ENCODE measurements around the gene NELFB. TPM values are rescaled to one million over a fixed set of nuclear protein-coding genes. Genes with fewer than 3 reads are reported as not detected.
"Not testable (repeated sequence)": the region's sequence is repeated elsewhere in the genome, so short reads cannot be mapped to it uniquely, and the experiment has no call there.

The NELFB gene
- total RNA-seq, 3 donors from 2014 or later, result 32.6 to 39.2 (median 38.7) TPM

DNA sequence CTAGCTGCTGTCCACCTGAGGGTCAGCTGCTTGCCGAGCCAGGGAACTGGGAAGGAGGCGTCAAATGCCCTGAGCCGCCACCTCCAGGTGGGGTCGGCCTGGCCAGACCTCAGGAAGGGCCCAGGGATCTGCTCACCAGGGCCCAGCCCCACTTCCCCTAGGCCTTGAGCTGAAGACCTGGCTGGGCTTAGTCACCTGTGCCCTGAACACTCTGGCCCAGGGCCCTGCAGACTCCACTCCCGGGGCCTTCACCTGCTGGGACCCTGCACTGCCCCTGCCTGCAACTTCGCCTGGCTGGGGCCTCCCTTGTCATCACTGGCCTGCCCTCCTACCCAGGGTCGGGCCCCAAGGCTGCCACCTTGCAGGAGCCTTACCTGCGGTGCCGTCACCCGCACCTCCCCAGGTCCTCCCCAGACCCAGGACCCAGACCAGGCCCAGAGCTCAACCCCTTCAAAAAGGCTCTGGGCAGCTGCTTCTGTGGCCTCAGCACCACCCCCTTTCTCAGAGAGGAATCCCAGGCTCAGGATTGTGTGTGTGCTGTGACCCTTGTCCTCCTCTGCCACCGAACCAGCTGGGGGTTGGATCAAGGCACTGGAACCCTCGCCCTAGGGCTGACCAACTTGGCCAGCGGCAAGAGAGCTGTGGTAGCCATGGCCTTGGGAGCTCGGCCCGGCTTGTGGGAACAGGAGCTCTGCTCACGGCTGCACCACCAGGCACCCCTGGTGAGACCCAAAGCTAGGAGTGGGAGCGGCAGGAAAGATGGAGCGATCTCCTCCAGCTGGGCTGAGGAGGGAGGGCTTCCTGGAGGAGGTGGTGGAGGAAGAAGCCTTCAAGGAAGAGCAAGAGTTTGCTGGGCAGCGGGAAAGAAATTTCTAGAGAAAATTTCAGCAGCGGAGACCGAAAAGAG, 1.2 kb upstream of the NELFB start:
- intact Hi-C loops (cut with DNase I; ENCODE audit: low total_unique reads), result loop anchor here (10.0 kb wide), 1 partner anchor 1879 kb away; no protein-coding TSS in a partner anchor
- H3K9me3 ChIP-seq, result no peaks in the 10 kb centered on the region
- no peaks in the 10 kb centered on the region for H3K27me3 ChIP-seq
- H3K4me3 ChIP-seq, result peak overlapping the region; percentile 98 to 100 (median 99)
- no peak for DNase-seq (ENCODE audit: low spot score in 2 of 2)
- H3K4me1 ChIP-seq, result peaks cover 5 to 12% of the 10 kb centered on the region in 2 donors
- H3K36me3 ChIP-seq, result no peaks in the 10 kb centered on the region
- H3K27ac ChIP-seq, result no peak overlapping the region
- TF ChIP-seq POLR2A (IDR thresholded peaks at IDR 0.05), result no peak
- no peak for TF ChIP-seq CTCF (IDR thresholded peaks at IDR 0.05)
- no peak for TF ChIP-seq POLR2AphosphoS5 (IDR thresholded peaks at IDR 0.05)

- Histone ChIP-seq H3K4me1 (peaks cover 5 to 12% of the 10 kb centered on the region in 2 donors), H3K4me3 (peak overlapping the region; percentile 98 to 100 (median 99)), H3K36me3 (no peaks in the 10 kb centered on the region), H3K27me3 (no peaks in the 10 kb centered on the region), H3K27ac (peak overlapping the region; percentile 55 to 84), H3K9me3 (no peaks in the 10 kb centered on the region)
- DNase-seq (ENCODE audit: low spot score in 2 of 2), result no peak
- intact Hi-C loops (cut with DNase I; ENCODE audit: low total_unique reads), result loop anchor here (10.0 kb wide), 1 partner anchor 1881 kb away; no protein-coding TSS in a partner anchor
- TF ChIP-seq POLR2A (IDR thresholded peaks at IDR 0.05) (no peak), POLR2AphosphoS5 (IDR thresholded peaks at IDR 0.05) (no peak)
Measured at GRCh38 chr9:137255448-137256114, 454 bp downstream of the NELFB start.

DNA sequence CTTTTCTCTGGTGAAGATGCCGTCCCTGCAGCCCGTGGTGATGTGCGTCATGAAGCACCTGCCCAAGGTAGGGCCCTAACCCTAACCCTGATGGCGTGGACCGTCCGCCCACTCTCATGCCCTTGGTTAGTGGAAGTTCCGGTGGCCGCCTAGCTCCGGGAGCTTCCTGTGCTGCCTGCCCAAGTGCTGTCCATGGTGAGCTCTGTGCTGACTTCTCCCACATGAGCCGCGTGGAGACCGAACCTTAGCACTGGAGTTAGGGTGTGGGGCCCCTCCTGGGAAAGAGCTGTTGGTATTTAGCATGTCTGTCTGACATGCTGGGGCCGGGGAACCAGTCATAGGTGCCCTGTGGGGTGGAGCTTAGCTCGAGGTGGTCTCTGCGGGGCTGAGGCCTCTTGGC, 1.2 kb downstream of the NELFB start:
- TF ChIP-seq POLR2A (IDR thresholded peaks at IDR 0.05) (no peak), CTCF (IDR thresholded peaks at IDR 0.05) (no peak), POLR2AphosphoS5 (IDR thresholded peaks at IDR 0.05) (no peak)
- Histone ChIP-seq H3K27me3 (no peaks in the 10 kb centered on the region), H3K4me1 (peaks cover 5 to 12% of the 10 kb centered on the region in 2 donors), H3K27ac (no peak overlapping the region), H3K36me3 (no peaks in the 10 kb centered on the region), H3K9me3 (no peaks in the 10 kb centered on the region), H3K4me3 (peak overlapping the region; percentile 98 to 100 (median 99))
- intact Hi-C loops (cut with DNase I; ENCODE audit: low total_unique reads), result loop anchor here (10.0 kb wide), 1 partner anchor 1882 kb away; no protein-coding TSS in a partner anchor
- no peak for DNase-seq (ENCODE audit: low spot score in 2 of 2)

GRCh38 chr9:137256856-137257255, 1.7 kb downstream of the NELFB start:
- H3K4me3 ChIP-seq, result peak overlapping the region in 1 of 3 donors; percentile 100
- DNase-seq (ENCODE audit: low spot score in 2 of 2), result no peak
- peaks cover 5 to 12% of the 10 kb centered on the region in 2 donors for H3K4me1 ChIP-seq
- H3K27me3 ChIP-seq, result no peaks in the 10 kb centered on the region
- TF ChIP-seq CTCF (IDR thresholded peaks at IDR 0.05), result no peak
- TF ChIP-seq POLR2AphosphoS5 (IDR thresholded peaks at IDR 0.05), result no peak
- no peak for TF ChIP-seq POLR2A (IDR thresholded peaks at IDR 0.05)
- H3K9me3 ChIP-seq, result no peaks in the 10 kb centered on the region
- no peaks in the 10 kb centered on the region for H3K36me3 ChIP-seq
- H3K27ac ChIP-seq, result no peak overlapping the region
- intact Hi-C loops (cut with DNase I; ENCODE audit: low total_unique reads), result loop anchor here (10.0 kb wide), 1 partner anchor 1882 kb away; no protein-coding TSS in a partner anchor

DNA sequence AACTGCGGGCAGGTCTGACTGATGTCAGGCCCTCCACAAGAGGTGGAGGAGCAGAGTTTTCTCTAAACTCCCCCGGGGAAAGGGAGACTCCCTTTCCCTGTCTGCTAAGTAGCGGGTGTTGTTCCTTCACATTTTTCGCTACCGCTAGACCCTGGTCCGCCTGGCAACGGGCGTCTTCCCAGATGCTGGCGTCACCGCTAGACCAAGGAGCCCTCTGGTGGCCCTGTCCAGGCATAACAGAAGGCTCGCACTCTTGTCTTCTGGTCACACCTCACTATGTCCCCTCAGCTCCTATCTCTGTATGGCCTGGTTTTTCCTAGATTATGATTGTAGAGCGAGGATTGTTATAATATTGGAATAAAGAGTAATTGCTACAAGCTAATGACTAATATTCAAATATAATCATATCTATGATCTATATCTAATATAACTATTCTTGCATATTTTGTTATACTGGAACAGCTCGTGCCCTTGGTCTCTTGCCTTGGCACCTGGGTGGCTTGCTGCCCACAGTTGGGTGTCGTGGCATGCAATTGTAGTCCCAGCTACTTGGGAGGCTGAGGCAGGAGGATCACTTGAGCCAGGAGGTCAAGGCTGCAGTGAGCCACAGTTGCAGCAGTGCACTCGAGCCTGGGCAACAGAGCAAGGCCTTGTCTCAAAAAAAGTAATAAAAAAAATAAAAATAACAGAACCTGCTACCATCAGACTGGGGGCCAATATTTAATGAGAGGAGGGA, 7.2 kb downstream of the NELFB start:
- H3K27me3 ChIP-seq; intact Hi-C loops (cut with DNase I; ENCODE audit: low total_unique reads); H3K27ac ChIP-seq; H3K4me1 ChIP-seq; H3K9me3 ChIP-seq; DNase-seq (ENCODE audit: low spot score in 2 of 2); H3K36me3 ChIP-seq; H3K4me3 ChIP-seq: not testable (repeated sequence)
- peak in 2 of 3 donors; percentile 35 to 44 for TF ChIP-seq CTCF (IDR thresholded peaks at IDR 0.05)
